ENCODE results near the gene DYNC2H1. TPM values are rescaled to one million over a fixed set of nuclear protein-coding genes. Genes with fewer than 3 reads are reported as not detected.

The DYNC2H1 gene
- total RNA-seq, 1 donor from 2014 or later, result 22.1 TPM

DNA sequence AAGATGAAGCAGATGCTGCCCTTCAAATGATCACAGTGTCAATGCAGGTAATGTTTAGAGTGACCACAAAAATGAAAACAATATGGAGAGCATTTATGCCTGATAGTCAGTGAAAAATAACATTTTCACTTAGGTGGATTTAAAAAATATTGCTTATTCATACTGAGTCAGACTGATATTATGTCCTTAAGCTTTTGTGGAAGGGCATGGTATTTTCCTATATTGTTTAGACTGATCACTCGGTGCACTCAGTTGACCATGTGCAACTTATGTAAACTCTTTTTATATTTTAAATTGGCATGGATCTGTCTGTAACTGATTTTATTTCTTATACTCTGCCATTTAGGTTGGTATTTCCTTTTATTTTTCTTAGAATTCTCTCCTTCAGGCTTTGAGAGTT, 106.6 kb downstream of the DYNC2H1 start:
- Histone ChIP-seq H3K27me3 (ENCODE audit: low read depth) (no peaks in the 10 kb centered on the region), H3K9me3 (no peaks in the 10 kb centered on the region), H3K4me3 (no peak overlapping the region), H3K4me1 (no peaks in the 10 kb centered on the region), H3K27ac (no peak overlapping the region), H3K36me3 (no peaks in the 10 kb centered on the region)
- DNase-seq, result no peak
- intact Hi-C loops (cut with DNase I), result no loop called here
- no peak for ATAC-seq
- TF ChIP-seq, protein P1, sequence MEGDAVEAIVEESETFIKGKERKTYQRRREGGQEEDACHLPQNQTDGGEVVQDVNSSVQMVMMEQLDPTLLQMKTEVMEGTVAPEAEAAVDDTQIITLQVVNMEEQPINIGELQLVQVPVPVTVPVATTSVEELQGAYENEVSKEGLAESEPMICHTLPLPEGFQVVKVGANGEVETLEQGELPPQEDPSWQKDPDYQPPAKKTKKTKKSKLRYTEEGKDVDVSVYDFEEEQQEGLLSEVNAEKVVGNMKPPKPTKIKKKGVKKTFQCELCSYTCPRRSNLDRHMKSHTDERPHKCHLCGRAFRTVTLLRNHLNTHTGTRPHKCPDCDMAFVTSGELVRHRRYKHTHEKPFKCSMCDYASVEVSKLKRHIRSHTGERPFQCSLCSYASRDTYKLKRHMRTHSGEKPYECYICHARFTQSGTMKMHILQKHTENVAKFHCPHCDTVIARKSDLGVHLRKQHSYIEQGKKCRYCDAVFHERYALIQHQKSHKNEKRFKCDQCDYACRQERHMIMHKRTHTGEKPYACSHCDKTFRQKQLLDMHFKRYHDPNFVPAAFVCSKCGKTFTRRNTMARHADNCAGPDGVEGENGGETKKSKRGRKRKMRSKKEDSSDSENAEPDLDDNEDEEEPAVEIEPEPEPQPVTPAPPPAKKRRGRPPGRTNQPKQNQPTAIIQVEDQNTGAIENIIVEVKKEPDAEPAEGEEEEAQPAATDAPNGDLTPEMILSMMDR (IDR thresholded peaks at IDR 0.05), result no peak

DNA sequence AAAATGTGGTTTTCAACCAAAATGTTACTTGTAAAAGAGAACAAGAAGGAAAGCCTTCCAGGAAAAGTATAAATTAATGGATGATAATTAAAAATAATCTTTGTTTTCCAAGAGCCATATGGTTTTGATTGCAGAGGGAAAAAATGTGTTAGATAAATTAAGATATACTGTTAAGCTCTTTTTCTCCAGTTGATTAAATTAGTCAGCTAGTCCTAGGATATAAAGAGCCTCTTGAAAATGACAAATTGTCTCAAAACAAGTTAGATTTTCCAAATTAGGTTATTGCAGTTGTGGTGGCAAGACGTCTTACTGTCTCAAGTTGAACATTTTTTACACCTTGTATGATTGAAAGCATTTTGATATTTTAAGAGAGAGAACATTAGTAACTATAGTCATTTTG, 110.9 kb downstream of the DYNC2H1 start:
- H3K36me3 ChIP-seq, result no peaks in the 10 kb centered on the region
- intact Hi-C loops (cut with DNase I), result no loop called here
- no peak overlapping the region for H3K4me3 ChIP-seq
- DNase-seq (no peak), ATAC-seq (no peak)
- TF ChIP-seq, protein P1 (IDR thresholded peaks at IDR 0.05), result no peak
- no peaks in the 10 kb centered on the region for H3K9me3 ChIP-seq
- no peaks in the 10 kb centered on the region for H3K4me1 ChIP-seq
- H3K27me3 ChIP-seq (ENCODE audit: low read depth), result no peaks in the 10 kb centered on the region
- H3K27ac ChIP-seq, result no peak overlapping the region

DNA sequence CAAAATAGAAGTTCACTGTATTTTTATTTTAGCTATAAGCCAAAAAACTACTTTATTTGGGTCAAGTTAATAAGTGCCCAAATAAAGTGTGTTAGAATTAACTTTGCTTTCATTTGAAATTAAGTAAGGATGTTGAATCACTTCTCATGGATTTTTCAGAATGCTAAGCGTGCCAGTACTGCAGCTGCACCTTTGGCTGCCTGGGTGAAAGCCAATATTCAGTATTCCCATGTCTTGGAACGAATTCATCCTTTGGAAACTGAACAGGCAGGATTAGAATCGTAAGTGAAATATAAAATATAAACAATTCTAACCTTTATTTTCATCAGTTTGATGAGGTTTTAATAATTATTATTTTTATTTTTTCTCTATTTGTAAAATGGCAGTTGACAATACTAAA, 113.6 kb downstream of the DYNC2H1 start:
- Histone ChIP-seq H3K9me3 (no peaks in the 10 kb centered on the region), H3K27ac (no peak overlapping the region), H3K4me3 (no peak overlapping the region), H3K4me1 (no peaks in the 10 kb centered on the region), H3K27me3 (ENCODE audit: low read depth) (no peaks in the 10 kb centered on the region), H3K36me3 (no peaks in the 10 kb centered on the region)
- TF ChIP-seq, protein P1 (IDR thresholded peaks at IDR 0.05), result no peak
- no peak for ATAC-seq
- intact Hi-C loops (cut with DNase I), result no loop called here
- DNase-seq, result no peak

DNA sequence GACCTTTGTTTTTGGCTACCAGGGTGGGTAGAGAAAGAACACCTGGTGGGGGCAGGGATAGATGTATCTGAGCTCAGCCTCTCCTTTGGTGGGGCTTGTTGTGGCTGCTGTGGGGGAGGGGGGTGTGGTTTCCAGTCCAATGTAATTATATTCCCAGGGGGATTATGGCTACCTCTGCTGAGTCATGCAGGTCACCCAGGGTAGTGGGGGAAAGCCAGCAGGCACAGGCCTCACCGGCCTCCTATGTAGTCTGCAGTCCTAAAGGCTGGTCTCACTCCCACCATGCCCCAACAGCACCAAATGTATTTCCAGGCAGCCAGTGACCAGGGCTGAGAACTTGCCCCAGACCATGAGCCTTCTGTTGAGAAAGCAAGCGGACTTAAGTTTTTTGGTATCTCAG, 119.6 kb downstream of the DYNC2H1 start:
- Histone ChIP-seq H3K9me3 (no peaks in the 10 kb centered on the region), H3K27ac (no peak overlapping the region), H3K36me3 (no peaks in the 10 kb centered on the region), H3K27me3 (ENCODE audit: low read depth) (no peaks in the 10 kb centered on the region), H3K4me3 (no peak overlapping the region), H3K4me1 (no peaks in the 10 kb centered on the region)
- DNase-seq (no peak), ATAC-seq (no peak)
- intact Hi-C loops (cut with DNase I), result no loop called here
- TF ChIP-seq, protein P1 (IDR thresholded peaks at IDR 0.05), result no peak

DNA sequence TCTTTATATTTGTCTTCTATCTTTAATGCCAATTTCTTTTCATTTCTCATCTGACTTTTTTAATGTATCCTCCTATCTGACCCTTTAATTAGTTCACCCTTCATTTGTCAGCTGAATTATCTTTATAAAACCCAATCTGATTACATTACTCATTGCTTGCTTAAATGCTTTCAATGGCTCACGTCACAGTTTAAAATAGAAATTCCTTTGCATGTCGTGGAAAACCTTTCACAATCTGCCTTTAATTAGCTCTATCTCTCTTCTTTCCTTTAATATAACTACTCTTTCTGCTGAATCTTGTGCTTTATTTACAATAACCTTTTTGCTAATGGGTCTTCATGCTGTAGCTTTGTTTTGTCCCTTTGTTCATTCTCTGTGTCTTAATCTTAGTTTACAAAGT, 125.7 kb downstream of the DYNC2H1 start:
- DNase-seq (no peak), ATAC-seq (no peak)
- no peaks in the 10 kb centered on the region for H3K9me3 ChIP-seq
- H3K27me3 ChIP-seq (ENCODE audit: low read depth), result no peaks in the 10 kb centered on the region
- H3K36me3 ChIP-seq, result peaks cover 3% of the 10 kb centered on the region
- no peak overlapping the region for H3K4me3 ChIP-seq
- H3K27ac ChIP-seq, result no peak overlapping the region
- no peaks in the 10 kb centered on the region for H3K4me1 ChIP-seq
- TF ChIP-seq, protein P1 (IDR thresholded peaks at IDR 0.05), result no peak
- intact Hi-C loops (cut with DNase I), result no loop called here

DNA sequence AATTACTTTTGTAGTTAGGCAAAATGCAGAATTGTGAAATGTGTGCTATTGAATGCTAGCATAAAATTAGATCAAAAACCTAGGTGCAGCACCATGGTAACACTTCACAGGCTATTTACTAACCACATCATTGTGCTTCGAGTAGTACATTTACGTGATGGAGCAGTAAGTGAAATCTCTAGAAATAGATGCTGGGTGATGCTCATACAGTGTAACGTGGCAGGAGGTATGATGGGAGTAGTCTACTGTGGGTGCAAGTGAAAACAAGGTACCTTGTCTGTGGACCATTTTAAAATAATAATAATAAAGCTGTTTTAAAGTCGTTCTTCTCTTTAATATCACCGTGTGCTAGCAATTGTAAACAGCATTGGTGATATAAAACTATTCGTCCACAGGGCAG, 132.3 kb downstream of the DYNC2H1 start:
- no peak for DNase-seq
- intact Hi-C loops (cut with DNase I), result no loop called here
- Histone ChIP-seq H3K36me3 (peaks cover 12% of the 10 kb centered on the region), H3K4me3 (no peak overlapping the region), H3K27me3 (ENCODE audit: low read depth) (no peaks in the 10 kb centered on the region), H3K9me3 (no peaks in the 10 kb centered on the region), H3K27ac (no peak overlapping the region), H3K4me1 (no peaks in the 10 kb centered on the region)
- TF ChIP-seq, protein P1 (IDR thresholded peaks at IDR 0.05), result no peak
- no peak for ATAC-seq

All from lower lobe of right lung (tissue), 2 donors.